Measurements from ENCODE around the gene PSEN1. TPM values are rescaled to one million over a fixed set of nuclear protein-coding genes. Genes with fewer than 3 reads are reported as not detected.

The PSEN1 gene
- total and polyA plus RNA-seq, 2 of the 8 experiments (the other 6 are each of a cell fraction or from before 2014, with no cell fraction given), result 10.1 to 38.7 TPM

- H2AK5ac ChIP-seq (ENCODE audit: low read depth, low read length), result no peak overlapping the region
- FAIRE-seq, result no peak
Observed at GRCh38 chr14:73261075-73261474, 124.8 kb downstream of the PSEN1 start.

More at GRCh38 chr14:73261075-73261474, 124.8 kb downstream of the PSEN1 start:
- ChIA-PET POLR2A (ENCODE audit: partially characterized antibody) (interaction anchor here (1.6 kb wide), 1 partner anchor 11 kb away, joined by 4 read pairs; no protein-coding TSS in a partner anchor), CTCF (ENCODE audit: partially characterized antibody) (interaction anchor here (2.3 kb wide), 1 partner anchor 30 kb away, joined by 15 read pairs; no protein-coding TSS in a partner anchor)
- no peak overlapping the region for H3K9ac ChIP-seq (replicated peaks in 1 of 4; ENCODE audit: extremely low read depth in 1 of 4, low read depth in 3 of 4, low read length in 3 of 4)
- H3K56ac ChIP-seq (replicated peaks; ENCODE audit: insufficient read length, low read depth, low read length), result no peak overlapping the region
- no peak overlapping the region for H4K8ac ChIP-seq (ENCODE audit: extremely low read depth, insufficient read depth, low read length)
- no peak overlapping the region for H2BK120ac ChIP-seq (replicated peaks; ENCODE audit: low read depth, low read length)
- no peak overlapping the region for H3K4ac ChIP-seq (replicated peaks; ENCODE audit: insufficient read length, low read depth, low read length)
- H3K18ac ChIP-seq (ENCODE audit: extremely low read depth, low read length), result no peak overlapping the region
- H3K9me3 ChIP-seq (ENCODE audit: insufficient read depth in 2 of 2, low read depth in 1 of 2, low read length in 1 of 2), result no peaks in the 10 kb centered on the region
- no peak overlapping the region for H3K23ac ChIP-seq (ENCODE audit: insufficient read length)
- H4K20me1 ChIP-seq (replicated peaks in 1 of 2; ENCODE audit: control insufficient read depth in 1 of 2, insufficient read depth in 2 of 2, low read length in 2 of 2), result peaks cover 0 to 4% of the 10 kb centered on the region in 2 experiments
- no peaks in the 10 kb centered on the region for H3K79me1 ChIP-seq (ENCODE audit: low read depth, low read length)
- H4K91ac ChIP-seq (replicated peaks; ENCODE audit: insufficient read length, low read length), result no peak overlapping the region
- H2BK12ac ChIP-seq (ENCODE audit: low read depth, low read length), result no peak overlapping the region
- H2AFZ ChIP-seq (ENCODE audit: low read length), result no peak overlapping the region
- H3K4me3 ChIP-seq (ENCODE audit: extremely low read depth in 1 of 4, insufficient read depth in 2 of 4, low read depth in 3 of 4, low read length in 4 of 4), result no peak overlapping the region
- no peaks in the 10 kb centered on the region for H3K79me2 ChIP-seq (ENCODE audit: control insufficient read depth in 1 of 2, insufficient read depth in 2 of 2, low read length in 2 of 2)
- H3K27ac ChIP-seq (ENCODE audit: low read depth, low read length), result no peak overlapping the region
- 84% methylated on average over 6 of the region's 6 CpGs; no CpG with 5 or more reads in 1 of the 2 experiments for WGBS, 2 experiments (ENCODE audit: extremely low coverage in 1 of 2, insufficient coverage in 1 of 2, insufficient read length in 1 of 2, insufficient replicate concordance in 2 of 2, low coverage in 1 of 2, low lambda C conversion rate in 2 of 2, missing lambda C conversion rate in 1 of 2)
- no peak overlapping the region for H4K5ac ChIP-seq (ENCODE audit: insufficient read length, low read depth, low read length)
- no peaks in the 10 kb centered on the region; a peak in 1 of 7 replicates for H3K4me1 ChIP-seq (replicated peaks in 1 of 4; ENCODE audit: control insufficient read depth in 3 of 4, insufficient read depth in 4 of 4, low read length in 3 of 4)
- H3K4me2 ChIP-seq (ENCODE audit: insufficient read depth in 1 of 2, low read depth in 2 of 2, low read length in 2 of 2), result no peak overlapping the region
- H2BK5ac ChIP-seq (ENCODE audit: low read depth, low read length), result no peak overlapping the region
- no peak overlapping the region for H3K14ac ChIP-seq (ENCODE audit: insufficient read length)
- no peak overlapping the region for H2BK20ac ChIP-seq (ENCODE audit: low read length)
- H2BK15ac ChIP-seq (ENCODE audit: low read length), result no peak overlapping the region
- TF ChIP-seq POLR2A (IDR thresholded peaks at IDR 0.05; ENCODE audit: control extremely low read depth in 1 of 2, low read depth in 2 of 2, low read length in 2 of 2), result no peak
- TF ChIP-seq TAF7 (optimal IDR thresholded peaks at IDR 0.05; ENCODE audit: borderline replicate concordance, low read depth, low read length), result no peak
- no peak for TF ChIP-seq PHF8 (conservative IDR thresholded peaks at IDR 0.05; ENCODE audit: low read depth, low read length)
- no peak for TF ChIP-seq KDM1A (IDR thresholded peaks at IDR 0.05; ENCODE audit: borderline replicate concordance, low read length)
- TF ChIP-seq YY1 (IDR thresholded peaks at IDR 0.05; ENCODE audit: low read depth, low read length), result no peak
- TF ChIP-seq MAFK (IDR thresholded peaks at IDR 0.05; ENCODE audit: low read depth, low read length), result no peak
- TF ChIP-seq NANOG (IDR thresholded peaks at IDR 0.05; ENCODE audit: insufficient read depth, low read depth, low read length, poor library complexity, severe bottlenecking), result no peak
- no peak for TF ChIP-seq POU5F1 (IDR thresholded peaks at IDR 0.05; ENCODE audit: low read depth, low read length)
- TF ChIP-seq SP2 (IDR thresholded peaks at IDR 0.05; ENCODE audit: low read length), result no peak
- no peak for DNase-seq (ENCODE audit: low read depth in 1 of 2, low spot score in 2 of 2)
- peaks cover 0 to 26% (median 9%) of the 10 kb centered on the region in 4 experiments; a peak in 4 of 8 replicates for H3K36me3 ChIP-seq (ENCODE audit: control insufficient read depth in 2 of 4, insufficient read depth in 4 of 4, low read length in 3 of 4)
- no peaks in the 10 kb centered on the region for H3K27me3 ChIP-seq (replicated peaks in 1 of 4; ENCODE audit: control insufficient read depth in 3 of 4, extremely low read depth in 1 of 4, insufficient read depth in 3 of 4, low read length in 3 of 4)
- no peaks in the 10 kb centered on the region for H3K23me2 ChIP-seq (ENCODE audit: low read depth, low read length)

All from H1 (cell line).